ENCODE data around the gene PRR19.
A peak's percentile ranks its signal among the peaks of the same experiment; 100 is the strongest.
"Not testable (repeated sequence)": the region's sequence is repeated elsewhere in the genome, so short reads cannot be mapped to it uniquely, and the experiment has no call there.

PRR19 gene

GRCh38 chr19:42328854-42329253, 26.9 kb downstream of the PRR19 start:
- DNase-seq = no peak

- DNase-seq = peak; percentile 67
These were observed 28.3 kb downstream of the PRR19 start for GRCh38 chr19:42330241-42330711.

GRCh38 chr19:42331333-42331732, 29.4 kb downstream of the PRR19 start:
- not testable (repeated sequence) for DNase-seq

GRCh38 chr19:42332059-42332458, 30.1 kb downstream of the PRR19 start:
- no peak for DNase-seq

GRCh38 chr19:42333018-42333417, 31.1 kb downstream of the PRR19 start:
- no peak for DNase-seq

- no peak for DNase-seq
These were observed 32.2 kb downstream of the PRR19 start for GRCh38 chr19:42333975-42334696.

GRCh38 chr19:42334697-42335373, 32.9 kb downstream of the PRR19 start:
- no peak for DNase-seq

GRCh38 chr19:42335374-42335936, 33.5 kb downstream of the PRR19 start:
- DNase-seq = no peak

- DNase-seq = no peak
These were observed 34.0 kb downstream of the PRR19 start for GRCh38 chr19:42335971-42336370.

- not testable (repeated sequence) for DNase-seq
These were observed 37.4 kb downstream of the PRR19 start for GRCh38 chr19:42339126-42339860.

GRCh38 chr19:42339922-42340321, 38.0 kb downstream of the PRR19 start:
- DNase-seq = not testable (repeated sequence)

GRCh38 chr19:42343344-42344110, 41.6 kb downstream of the PRR19 start:
- no peak for DNase-seq

GRCh38 chr19:42344336-42344893, 42.5 kb downstream of the PRR19 start:
- no peak for DNase-seq

GRCh38 chr19:42345191-42345812, 43.4 kb downstream of the PRR19 start:
- DNase-seq = no peak

- DNase-seq = no peak
These were observed 46.3 kb downstream of the PRR19 start for GRCh38 chr19:42348211-42348610.

GRCh38 chr19:42349378-42350107, 47.6 kb downstream of the PRR19 start:
- no peak for DNase-seq

- DNase-seq = no peak
These were observed 48.5 kb downstream of the PRR19 start for GRCh38 chr19:42350417-42350816.

- no peak for DNase-seq
These were observed 49.3 kb downstream of the PRR19 start for GRCh38 chr19:42351079-42351735.

GRCh38 chr19:42352301-42353259, 50.6 kb downstream of the PRR19 start:
- DNase-seq = peak; percentile 40

Data from NCI-H510A (cell line).